GM18868 (cell line): ENCODE data around the gene DENND2C.

Source experiments
- ATAC-seq: cut with Tn5 transposase; IDR thresholded peaks from one replicate; pipeline ENCODE4 v1.9.1; 2021; ENCODE audit warnings: mild to moderate bottlenecking, moderate library complexity; ENCODE audit not compliant: unreplicated experiment

The DENND2C gene

GRCh38 chr1:114688526-114688925 is 18.7 kb upstream of the DENND2C start:
- ATAC-seq, result no peak

DNA sequence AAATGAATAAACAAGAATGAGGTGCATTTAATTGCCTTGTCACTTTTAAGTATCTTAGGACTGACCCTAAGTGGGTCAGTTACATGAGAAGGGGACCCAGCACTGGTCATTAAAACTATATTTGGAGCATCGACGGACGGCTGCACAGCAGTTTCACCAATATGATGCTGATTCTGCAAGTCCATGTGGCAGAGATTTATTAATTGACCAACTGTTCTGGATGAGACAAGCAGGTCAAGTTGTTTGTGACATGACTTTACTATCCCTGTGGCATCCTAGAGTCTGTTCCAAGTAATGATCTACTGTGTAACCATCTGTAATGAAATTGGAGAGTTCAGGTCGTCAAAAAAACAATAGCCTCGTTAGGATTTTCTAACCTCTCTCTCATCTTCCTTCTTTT is 16.0 kb upstream of the DENND2C start:
- ATAC-seq, result no peak

GRCh38 chr1:114677691-114678090 is 7.8 kb upstream of the DENND2C start:
- no peak for ATAC-seq

- no peak for ATAC-seq
Measured at GRCh38 chr1:114676115-114676514, 6.3 kb upstream of the DENND2C start.

DNA sequence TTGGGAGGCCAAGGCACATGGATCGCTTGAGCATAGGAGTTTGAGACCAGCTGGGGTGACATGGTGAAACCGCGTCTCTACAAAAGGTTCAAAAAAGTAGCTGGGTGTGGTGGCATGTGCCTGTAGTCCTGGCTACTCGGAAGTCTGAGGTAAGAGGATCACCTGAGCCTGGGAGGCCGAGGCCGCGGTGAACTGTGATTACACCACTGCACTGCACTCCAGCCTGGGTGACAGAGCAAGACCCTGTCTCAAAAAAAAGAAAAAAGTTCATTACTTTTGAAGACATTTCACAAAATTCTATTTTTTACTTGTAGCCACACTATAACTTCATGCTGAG is 2.1 kb upstream of the DENND2C start:
- no peak for ATAC-seq

GRCh38 chr1:114671011-114671938 is 1.4 kb upstream of the DENND2C start:
- ATAC-seq, result no peak

GRCh38 chr1:114670083-114671010 is 498 bp upstream of the DENND2C start:
- peak; percentile 98 for ATAC-seq

DNA sequence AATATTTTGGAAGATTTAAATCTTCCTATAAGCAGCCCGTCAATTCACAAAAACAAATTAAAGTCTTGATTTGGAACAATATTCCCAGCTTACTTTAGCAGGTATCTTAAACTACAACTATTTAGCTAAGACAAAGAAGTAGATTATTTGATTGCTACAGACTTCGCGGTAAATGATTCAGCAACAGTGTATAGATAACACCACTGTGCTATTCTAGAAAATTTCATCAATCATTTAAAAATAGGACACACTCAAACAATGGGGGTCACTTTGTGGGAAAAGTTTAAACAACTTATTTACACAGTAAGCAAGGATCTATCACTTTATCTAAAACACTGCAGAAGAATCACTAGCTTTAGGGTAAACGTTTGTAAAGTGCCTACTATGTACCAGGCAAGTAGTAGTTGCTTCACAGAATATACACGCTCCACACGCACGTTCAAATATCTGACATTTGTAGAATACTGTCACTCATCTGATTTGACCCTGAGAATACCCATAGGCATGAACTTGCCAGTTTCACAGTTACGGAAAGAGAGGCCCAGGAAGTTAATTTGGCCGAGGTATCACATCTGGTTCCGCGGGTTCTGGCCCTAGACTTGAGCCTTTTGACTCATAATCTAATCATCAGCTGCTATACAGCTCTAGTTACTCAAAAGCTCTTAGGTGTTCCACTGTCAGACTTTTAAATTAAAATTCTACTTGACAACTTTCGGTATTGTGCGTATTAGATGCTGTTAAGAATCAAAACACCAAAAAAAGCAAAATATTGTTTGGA is 876 bp downstream of the DENND2C start:
- ATAC-seq, result no peak

- ATAC-seq, result no peak
Measured at GRCh38 chr1:114668373-114668772, 1.5 kb downstream of the DENND2C start.

GRCh38 chr1:114666954-114667353 is 2.9 kb downstream of the DENND2C start:
- no peak for ATAC-seq

GRCh38 chr1:114660238-114660637 is 9.6 kb downstream of the DENND2C start:
- no peak for ATAC-seq

- ATAC-seq, result no peak
Measured at GRCh38 chr1:114651893-114652292, 18.0 kb downstream of the DENND2C start.

GRCh38 chr1:114648503-114648902 is 21.3 kb downstream of the DENND2C start:
- ATAC-seq, result no peak

- ATAC-seq, result no peak
Measured at GRCh38 chr1:114641377-114641776, 28.5 kb downstream of the DENND2C start.

- no peak for ATAC-seq
Measured at GRCh38 chr1:114638910-114639309, 30.9 kb downstream of the DENND2C start.

GRCh38 chr1:114632427-114632826 is 37.4 kb downstream of the DENND2C start:
- ATAC-seq, result no peak

DNA sequence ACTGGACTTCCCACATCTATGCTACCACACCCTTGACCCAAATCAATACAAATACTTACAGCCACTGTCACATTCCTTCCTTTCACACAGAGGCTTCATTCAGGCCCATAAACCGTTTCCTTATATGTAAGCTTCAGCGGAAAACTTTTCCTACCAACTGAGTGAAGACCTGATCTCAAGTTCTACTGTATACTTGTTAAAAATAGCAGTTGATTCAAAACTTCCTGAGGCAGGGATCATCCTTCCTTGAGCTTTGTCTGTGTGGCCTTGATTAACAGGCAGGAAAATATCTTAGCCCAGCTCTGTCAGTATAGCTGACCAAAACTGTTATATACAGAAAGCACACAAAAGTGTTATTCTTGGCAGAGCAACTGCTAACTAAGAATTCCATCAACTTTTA is 42.7 kb downstream of the DENND2C start:
- ATAC-seq, result no peak

DNA sequence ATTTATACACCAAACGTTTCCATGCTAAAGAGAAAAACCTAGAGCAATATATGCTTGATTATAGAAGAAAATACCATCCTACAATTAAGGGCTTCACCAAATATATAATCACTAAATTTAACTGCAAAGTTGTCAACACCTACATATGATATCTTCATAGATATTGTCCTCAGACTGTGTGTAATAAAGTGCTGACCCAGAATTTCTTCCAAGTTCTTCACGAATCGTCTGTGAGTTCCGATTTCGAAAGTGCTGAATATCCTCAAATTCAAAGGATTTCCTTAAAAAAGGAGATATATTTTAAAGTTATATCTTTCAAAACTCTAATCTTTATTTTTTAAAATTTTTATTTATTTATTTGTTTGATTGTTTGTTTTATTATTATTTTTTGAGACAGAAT is 46.5 kb downstream of the DENND2C start:
- ATAC-seq, result no peak

DNA sequence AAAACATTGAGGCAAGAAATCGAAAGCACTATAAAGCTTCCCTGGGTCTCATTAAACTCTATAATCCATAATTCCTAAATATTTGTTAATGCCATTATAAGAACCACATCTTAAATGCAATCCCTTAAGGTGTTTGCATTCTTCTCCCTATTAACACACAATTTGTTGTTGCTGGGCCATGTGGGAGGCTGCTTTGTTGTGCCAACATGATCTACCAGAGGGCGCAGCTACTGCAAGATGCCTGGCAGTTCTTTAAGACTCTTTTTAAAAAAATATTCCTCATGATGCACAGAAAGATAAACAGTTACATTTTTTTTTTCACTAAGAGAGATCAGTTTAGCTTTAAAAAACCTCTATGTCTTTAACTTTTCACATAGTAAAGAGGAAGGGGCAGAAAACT is 49.4 kb downstream of the DENND2C start:
- ATAC-seq, result no peak

GRCh38 chr1:114618606-114619005 is 51.2 kb downstream of the DENND2C start:
- no peak for ATAC-seq
